Gastroesophageal sphincter (tissue), 4 donors: ENCODE data around the gene NOL11. TPM values are rescaled to one million over a fixed set of nuclear protein-coding genes. Genes with fewer than 3 reads are reported as not detected.

Experiments used
- ATAC-seq: fragments of 150-250 bp; one replicate; pipeline ENCODE4 v1.9.1; 2016; ENCODE audit warnings: mild to moderate bottlenecking, moderate library complexity
- H3K27ac ChIP-seq, 4 donors: fragments of 200-600 bp; sonication (generic) in 3 of 4; 1 replicate in 3 of 4; 2 replicates in 1 of 4; pipeline ENCODE4 v1.5.1; 2016 to 2019
- H3K27me3 ChIP-seq: fragments of 200-600 bp; sonication (generic); one replicate; pipeline ENCODE4 v1.5.1; 2019
- H3K36me3 ChIP-seq, 2 donors: fragments of 200-600 bp; sonication (generic); one replicate each; pipeline ENCODE4 v1.5.1; 2019; ENCODE audit warnings: control low read depth in 1 of 2
- H3K4me1 ChIP-seq, 3 donors: fragments of 200-600 bp; sonication (generic); 1 replicate in 2 of 3; 2 replicates in 1 of 3; pipeline ENCODE4 v1.5.1; 2016 to 2019; ENCODE audit warnings: control low read depth in 2 of 3
- H3K4me3 ChIP-seq, 2 donors: fragments of 200-600 bp; sonication (generic); one replicate each; pipeline ENCODE4 v1.5.1; 2019; ENCODE audit warnings: mild to moderate bottlenecking in 1 of 2, moderate library complexity in 1 of 2
- H3K9me3 ChIP-seq, 3 donors: fragments of 200-600 bp; sonication (generic); one replicate each; pipeline ENCODE4 v1.5.1; 2017 to 2019; ENCODE audit warnings: control low read depth in 2 of 3
- CTCF ChIP-seq, 4 experiments: fragments of 200-600 bp in 2 of 4; fragments of 450-650 bp in 2 of 4; sonication (generic) in 1 of 4; IDR thresholded peaks; one replicate each; pipeline ENCODE4 v1.5.1; 2017 to 2019; ENCODE audit warnings: antibody characterized with exemption in 4 of 4, mild to moderate bottlenecking in 2 of 4, moderate library complexity in 2 of 4
- EP300 ChIP-seq: sonication (generic); formaldehyde crosslinking; IDR thresholded peaks from one replicate; pipeline ENCODE4 v1.6.1; 2017; ENCODE audit warnings: antibody characterized with exemption, mild to moderate bottlenecking
- POLR2A ChIP-seq, 2 donors: fragments of 450-650 bp; IDR thresholded peaks; one replicate each; pipeline ENCODE4 v1.6.1; 2017; ENCODE audit warnings: antibody characterized with exemption in 2 of 2, mild to moderate bottlenecking in 2 of 2, moderate library complexity in 1 of 2
- POLR2AphosphoS5 ChIP-seq: sonication (generic); formaldehyde crosslinking; IDR thresholded peaks from one replicate; pipeline ENCODE4 v1.6.1; 2017; ENCODE audit warnings: antibody characterized with exemption
- WGBS, 2 donors: methylation state at CpG; one replicate each; pipeline ENCODE4 v1.1.5; 2018; ENCODE audit warnings: low coverage in 1 of 2; 5-methylcytosine and 5-hydroxymethylcytosine counted together
- total RNA-seq, 4 donors: library from RNA; depleted of rRNA; stranded (reverse); fragments of >200 nt; gene quantifications; one replicate each; pipeline ENCODE4 v1.1.0, GENCODE V29; 2016

Gene NOL11
- total RNA-seq, 4 donors from 2014 or later: 20.5 to 26.2 (median 22.6) TPM

GRCh38 chr17:67693811-67694210, 23.9 kb upstream of the NOL11 start:
- no peaks in the 10 kb centered on the region for H3K9me3 ChIP-seq
- peaks cover 0 to 20% of the 10 kb centered on the region in 2 donors for H3K36me3 ChIP-seq
- ATAC-seq: no peak
- peaks cover 0 to 4% (median 0%) of the 10 kb centered on the region in 3 donors for H3K4me1 ChIP-seq
- H3K27ac ChIP-seq: no peak overlapping the region
- no peaks in the 10 kb centered on the region for H3K27me3 ChIP-seq
- TF ChIP-seq CTCF (IDR thresholded peaks at IDR 0.05) (no peak), EP300 (no peak), POLR2A (IDR thresholded peaks at IDR 0.05) (no peak), POLR2AphosphoS5 (no peak)
- no peak overlapping the region for H3K4me3 ChIP-seq

GRCh38 chr17:67696347-67696746, 21.4 kb upstream of the NOL11 start:
- Histone ChIP-seq H3K4me1 (no peaks in the 10 kb centered on the region), H3K9me3 (no peaks in the 10 kb centered on the region), H3K27ac (no peak overlapping the region), H3K27me3 (no peaks in the 10 kb centered on the region), H3K4me3 (no peak overlapping the region), H3K36me3 (peaks cover 0 to 20% of the 10 kb centered on the region in 2 donors)
- 30 to 57% methylated on average over 3 of the region's 3 CpGs for WGBS, 2 donors
- TF ChIP-seq CTCF (IDR thresholded peaks at IDR 0.05) (no peak), POLR2A (IDR thresholded peaks at IDR 0.05) (no peak), EP300 (no peak), POLR2AphosphoS5 (no peak)
- ATAC-seq: no peak

DNA sequence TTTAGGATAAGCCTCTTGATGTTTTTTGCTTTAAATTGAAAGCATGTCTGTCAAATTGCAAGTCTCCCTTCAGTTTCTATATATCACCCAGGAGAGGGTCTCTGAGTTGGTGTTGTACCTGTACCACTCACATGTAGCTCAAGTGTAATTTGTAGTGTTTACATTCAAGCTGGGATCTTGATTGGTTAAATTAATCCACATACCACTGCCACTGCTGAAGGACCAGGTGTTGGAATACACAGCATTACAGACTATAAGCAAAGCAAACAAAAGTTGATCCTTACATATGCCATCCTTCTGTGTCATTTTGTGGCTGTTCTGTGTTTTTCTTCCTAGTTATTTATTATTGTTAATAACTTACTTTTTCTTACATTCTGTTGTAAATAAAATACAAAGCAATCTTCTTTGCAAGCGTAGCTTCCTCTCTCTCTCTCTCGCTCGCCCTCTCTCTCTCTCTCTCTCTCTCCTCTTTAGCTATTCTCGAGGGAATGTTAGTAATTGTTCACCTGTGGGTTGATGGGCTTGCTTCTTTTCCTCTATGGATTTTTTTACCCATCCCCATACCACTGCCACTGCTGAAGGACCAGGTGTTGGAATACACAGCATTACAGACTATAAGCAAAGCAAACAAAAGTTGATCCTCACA, 20.8 kb upstream of the NOL11 start:
- peaks cover 0 to 20% of the 10 kb centered on the region in 2 donors for H3K36me3 ChIP-seq
- no peaks in the 10 kb centered on the region for H3K27me3 ChIP-seq
- no peak overlapping the region for H3K27ac ChIP-seq
- H3K4me3 ChIP-seq: no peak overlapping the region
- TF ChIP-seq POLR2AphosphoS5 (no peak), CTCF (IDR thresholded peaks at IDR 0.05) (no peak), POLR2A (IDR thresholded peaks at IDR 0.05) (no peak), EP300 (no peak)
- no peak for ATAC-seq
- H3K4me1 ChIP-seq: no peaks in the 10 kb centered on the region
- WGBS, 2 donors: 74 to 80% methylated on average over 4 of the region's 4 CpGs
- no peaks in the 10 kb centered on the region for H3K9me3 ChIP-seq

GRCh38 chr17:67700037-67700724, 17.6 kb upstream of the NOL11 start:
- ATAC-seq: no peak
- WGBS, 2 donors: 59 to 62% methylated on average over 5 of the region's 5 CpGs
- no peak overlapping the region for H3K4me3 ChIP-seq

More at GRCh38 chr17:67700037-67700724, 17.6 kb upstream of the NOL11 start:
- Histone ChIP-seq H3K27me3 (peaks cover 7% of the 10 kb centered on the region), H3K36me3 (no peaks in the 10 kb centered on the region), H3K9me3 (no peaks in the 10 kb centered on the region), H3K27ac (no peak overlapping the region), H3K4me1 (no peaks in the 10 kb centered on the region)
- TF ChIP-seq POLR2A (IDR thresholded peaks at IDR 0.05) (no peak), POLR2AphosphoS5 (no peak), EP300 (no peak), CTCF (IDR thresholded peaks at IDR 0.05) (no peak)
